OCI-LY3 (cell line): ENCODE data around the gene POTEF.
"Not testable (repeated sequence)": the region's sequence is repeated elsewhere in the genome, so short reads cannot be mapped to it uniquely, and the experiment has no call there.

Experiments used
- EZH2phosphoT487 ChIP-seq: fragments of 200-600 bp; shearing (Covaris generic); IDR thresholded peaks from 2 replicates; pipeline ENCODE4 v1.6.1; 2018; ENCODE audit warnings: antibody characterized with exemption, mixed run types, low read depth
- TF ChIP-seq, protein P1 (sequence below): fragments of 200-600, 300-600 bp; sonication (generic); IDR thresholded peaks from 2 replicates; pipeline ENCODE4 v1.5.1; 2014; ENCODE audit warnings: antibody characterized with exemption, low read length, low read depth

DNA sequence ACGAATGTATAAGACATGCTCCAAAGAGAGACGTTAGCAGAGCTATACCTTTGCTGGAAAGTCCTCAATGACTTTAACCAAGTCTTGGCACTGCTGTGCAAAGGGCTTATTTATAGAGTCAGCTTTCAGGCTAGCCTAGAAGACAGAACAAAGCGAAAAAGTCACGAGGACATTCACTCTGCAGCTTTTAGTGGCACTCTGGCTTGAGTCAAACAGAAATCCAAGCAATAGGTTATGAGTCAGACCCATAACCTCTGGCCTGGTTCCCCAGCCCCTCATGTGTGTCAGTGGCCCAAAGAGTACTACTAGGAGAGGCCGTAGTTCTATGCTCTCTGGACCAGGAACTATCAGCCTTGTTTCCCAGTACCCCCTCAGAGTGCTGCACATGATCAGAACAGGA is 45.8 kb upstream of the POTEF start:
- TF ChIP-seq, protein P1, sequence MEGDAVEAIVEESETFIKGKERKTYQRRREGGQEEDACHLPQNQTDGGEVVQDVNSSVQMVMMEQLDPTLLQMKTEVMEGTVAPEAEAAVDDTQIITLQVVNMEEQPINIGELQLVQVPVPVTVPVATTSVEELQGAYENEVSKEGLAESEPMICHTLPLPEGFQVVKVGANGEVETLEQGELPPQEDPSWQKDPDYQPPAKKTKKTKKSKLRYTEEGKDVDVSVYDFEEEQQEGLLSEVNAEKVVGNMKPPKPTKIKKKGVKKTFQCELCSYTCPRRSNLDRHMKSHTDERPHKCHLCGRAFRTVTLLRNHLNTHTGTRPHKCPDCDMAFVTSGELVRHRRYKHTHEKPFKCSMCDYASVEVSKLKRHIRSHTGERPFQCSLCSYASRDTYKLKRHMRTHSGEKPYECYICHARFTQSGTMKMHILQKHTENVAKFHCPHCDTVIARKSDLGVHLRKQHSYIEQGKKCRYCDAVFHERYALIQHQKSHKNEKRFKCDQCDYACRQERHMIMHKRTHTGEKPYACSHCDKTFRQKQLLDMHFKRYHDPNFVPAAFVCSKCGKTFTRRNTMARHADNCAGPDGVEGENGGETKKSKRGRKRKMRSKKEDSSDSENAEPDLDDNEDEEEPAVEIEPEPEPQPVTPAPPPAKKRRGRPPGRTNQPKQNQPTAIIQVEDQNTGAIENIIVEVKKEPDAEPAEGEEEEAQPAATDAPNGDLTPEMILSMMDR: not testable (repeated sequence)
- not testable (repeated sequence) for TF ChIP-seq EZH2phosphoT487
